Measurements from ENCODE around the gene OR51Q1. TPM values are rescaled to one million over a fixed set of nuclear protein-coding genes. Genes with fewer than 3 reads are reported as not detected.

The OR51Q1 gene
- not detected in 5 replicates for total RNA-seq (2022; extraction: Qiagen RNA extraction)

GRCh38 chr11:5421811-5422210 is at the start of gene OR51Q1:
Gene OR51Q1 (plus strand): TSS chr11:5422111. CDS start chr11:5422201, 90 bp downstream.

GRCh38 chr11:5383576-5383975 is 38.3 kb upstream of the OR51Q1 start, which contains the start of gene OR51M1:
Gene OR51M1 (plus strand): TSS chr11:5383812. CDS start chr11:5389399, 5,587 bp downstream.

GRCh38 chr11:5441414-5441813 is 19.5 kb downstream of the OR51Q1 start, which contains the start of gene OR51I1:
Gene OR51I1 (minus strand): TSS chr11:5441514. CDS start chr11:5441514, 0 bp downstream.

GRCh38 chr11:5449023-5449422 is 27.1 kb downstream of the OR51Q1 start, which contains the start of gene OR51I2:
Gene OR51I2 (plus strand): TSS chr11:5449323. CDS start chr11:5453489, 4,166 bp downstream.

Other genes starting within 250 kb of the OR51Q1 start
- gene OR51V1, start 221.4 kb upstream of the OR51Q1 start, total RNA-seq (2022; extraction: Qiagen RNA extraction), result not detected in 5 replicates
- gene HBB, start 195.0 kb upstream of the OR51Q1 start, total RNA-seq (2022; extraction: Qiagen RNA extraction), result not detected in 5 replicates
- not detected in 5 replicates for gene HBD, start 187.6 kb upstream of the OR51Q1 start, total RNA-seq (2022; extraction: Qiagen RNA extraction)
- not detected in 5 replicates for gene HBG1, start 172.3 kb upstream of the OR51Q1 start, total RNA-seq (2022; extraction: Qiagen RNA extraction)
- gene HBG2, start 167.3 kb upstream of the OR51Q1 start, total RNA-seq (2022; extraction: Qiagen RNA extraction), result not detected in 5 replicates
- gene HBE1, start 152.2 kb upstream of the OR51Q1 start, total RNA-seq (2022; extraction: Qiagen RNA extraction), result 0.09 to 0.19 TPM (median 0.11 TPM) in 4 of 5 replicates, not detected in the other
- gene OR51B4, start 120.2 kb upstream of the OR51Q1 start, total RNA-seq (2022; extraction: Qiagen RNA extraction), result not detected in 5 replicates
- not detected in 5 replicates for gene OR51B2, start 97.8 kb upstream of the OR51Q1 start, total RNA-seq (2022; extraction: Qiagen RNA extraction)
- 0.06 TPM in 1 of 5 replicates, not detected in the others for gene OR51B5, start 78.6 kb upstream of the OR51Q1 start, total RNA-seq (2022; extraction: Qiagen RNA extraction)
- gene OR51B6, start 70.6 kb upstream of the OR51Q1 start, total RNA-seq (2022; extraction: Qiagen RNA extraction), result not detected in 5 replicates
- gene OR51M1, start 38.3 kb upstream of the OR51Q1 start, total RNA-seq (2022; extraction: Qiagen RNA extraction), result not detected in 5 replicates
- gene OR51I1, start 19.4 kb downstream of the OR51Q1 start, total RNA-seq (2022; extraction: Qiagen RNA extraction), result not detected in 5 replicates
- gene OR51I2, start 27.2 kb downstream of the OR51Q1 start, total RNA-seq (2022; extraction: Qiagen RNA extraction), result not detected in 5 replicates
- gene OR52D1, start 66.6 kb downstream of the OR51Q1 start, total RNA-seq (2022; extraction: Qiagen RNA extraction), result not detected in 5 replicates
- gene UBQLN3, start 87.8 kb downstream of the OR51Q1 start, total RNA-seq (2022; extraction: Qiagen RNA extraction), result not detected in 5 replicates
- 0.05 TPM in 1 of 5 replicates, not detected in the others for gene UBQLNL, start 94.6 kb downstream of the OR51Q1 start, total RNA-seq (2022; extraction: Qiagen RNA extraction)
- not detected in 5 replicates for gene OR52H1, start 126.4 kb downstream of the OR51Q1 start, total RNA-seq (2022; extraction: Qiagen RNA extraction)
- gene OR52B6, start 158.8 kb downstream of the OR51Q1 start, total RNA-seq (2022; extraction: Qiagen RNA extraction), result not detected in 5 replicates
- gene TRIM6, start 174.5 kb downstream of the OR51Q1 start, total RNA-seq (2022; extraction: Qiagen RNA extraction), result 6.7 to 8.4 TPM (median 7.5 TPM) in 5 replicates
- gene TRIM34, start 202.9 kb downstream of the OR51Q1 start, total RNA-seq (2022; extraction: Qiagen RNA extraction), result 2.6 to 2.9 TPM (median 2.7 TPM) in 5 replicates